ENCODE measurements around the gene YWHAQ. TPM values are rescaled to one million over a fixed set of nuclear protein-coding genes. Genes with fewer than 3 reads are reported as not detected.
"Not testable (repeated sequence)": the region's sequence is repeated elsewhere in the genome, so short reads cannot be mapped to it uniquely, and the experiment has no call there.

YWHAQ gene
- total RNA-seq, 1 donor from 2014 or later: 175 TPM

DNA sequence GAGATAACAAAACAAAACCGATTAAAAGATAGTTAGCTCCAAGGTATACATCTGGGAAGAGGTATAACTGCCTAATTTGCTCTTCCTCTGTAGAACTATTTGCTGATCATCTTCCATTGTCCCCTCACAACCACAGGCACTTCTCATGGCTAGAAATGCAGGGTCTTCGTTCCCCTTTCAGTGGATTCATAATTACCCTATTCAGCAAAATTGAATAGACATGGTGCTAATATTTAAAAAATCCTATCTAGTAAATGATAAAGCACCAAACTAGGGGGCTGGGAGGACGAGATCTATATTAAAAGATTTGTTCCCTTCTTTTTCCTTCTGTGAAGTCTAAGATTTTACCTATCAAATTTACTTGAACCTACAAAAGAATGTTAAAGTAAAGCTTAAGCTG, 44.3 kb downstream of the YWHAQ start:
- Histone ChIP-seq H3K4me3 (no peak overlapping the region), H3K27ac (no peak overlapping the region), H3K9me3 (no peaks in the 10 kb centered on the region), H3K36me3 (peaks cover 93% of the 10 kb centered on the region), H3K27me3 (ENCODE audit: low read depth) (no peaks in the 10 kb centered on the region), H3K4me1 (no peaks in the 10 kb centered on the region)
- no peak for DNase-seq
- TF ChIP-seq, protein P1, sequence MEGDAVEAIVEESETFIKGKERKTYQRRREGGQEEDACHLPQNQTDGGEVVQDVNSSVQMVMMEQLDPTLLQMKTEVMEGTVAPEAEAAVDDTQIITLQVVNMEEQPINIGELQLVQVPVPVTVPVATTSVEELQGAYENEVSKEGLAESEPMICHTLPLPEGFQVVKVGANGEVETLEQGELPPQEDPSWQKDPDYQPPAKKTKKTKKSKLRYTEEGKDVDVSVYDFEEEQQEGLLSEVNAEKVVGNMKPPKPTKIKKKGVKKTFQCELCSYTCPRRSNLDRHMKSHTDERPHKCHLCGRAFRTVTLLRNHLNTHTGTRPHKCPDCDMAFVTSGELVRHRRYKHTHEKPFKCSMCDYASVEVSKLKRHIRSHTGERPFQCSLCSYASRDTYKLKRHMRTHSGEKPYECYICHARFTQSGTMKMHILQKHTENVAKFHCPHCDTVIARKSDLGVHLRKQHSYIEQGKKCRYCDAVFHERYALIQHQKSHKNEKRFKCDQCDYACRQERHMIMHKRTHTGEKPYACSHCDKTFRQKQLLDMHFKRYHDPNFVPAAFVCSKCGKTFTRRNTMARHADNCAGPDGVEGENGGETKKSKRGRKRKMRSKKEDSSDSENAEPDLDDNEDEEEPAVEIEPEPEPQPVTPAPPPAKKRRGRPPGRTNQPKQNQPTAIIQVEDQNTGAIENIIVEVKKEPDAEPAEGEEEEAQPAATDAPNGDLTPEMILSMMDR (IDR thresholded peaks at IDR 0.05): no peak
- no peak for ATAC-seq
- intact Hi-C loops (cut with DNase I): no loop called here

DNA sequence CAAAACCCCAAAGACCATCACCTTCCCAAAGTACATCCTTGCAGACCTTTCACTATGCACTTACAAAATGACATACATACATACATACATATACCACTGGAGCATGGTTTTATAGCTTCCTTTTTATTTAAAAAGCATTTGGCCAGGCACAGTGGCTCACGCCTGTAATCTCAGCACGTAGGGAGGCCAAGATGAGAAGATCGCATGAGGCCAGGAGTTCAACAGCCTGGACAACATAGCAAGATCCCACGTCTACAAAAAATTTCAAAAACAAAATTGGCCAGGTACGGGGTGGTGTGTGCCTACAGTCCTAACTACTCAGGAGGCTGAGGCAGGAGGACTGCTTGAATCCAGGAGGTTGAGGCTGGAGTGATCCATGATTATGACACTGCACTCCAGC, 45.3 kb downstream of the YWHAQ start:
- TF ChIP-seq, protein P1 (IDR thresholded peaks at IDR 0.05): no peak
- DNase-seq (no peak), ATAC-seq (no peak)
- H3K27ac ChIP-seq: no peak overlapping the region
- intact Hi-C loops (cut with DNase I): no loop called here
- no peaks in the 10 kb centered on the region for H3K9me3 ChIP-seq
- no peaks in the 10 kb centered on the region for H3K27me3 ChIP-seq (ENCODE audit: low read depth)
- H3K4me3 ChIP-seq: no peak overlapping the region
- peaks cover 88% of the 10 kb centered on the region for H3K36me3 ChIP-seq
- no peaks in the 10 kb centered on the region for H3K4me1 ChIP-seq

DNA sequence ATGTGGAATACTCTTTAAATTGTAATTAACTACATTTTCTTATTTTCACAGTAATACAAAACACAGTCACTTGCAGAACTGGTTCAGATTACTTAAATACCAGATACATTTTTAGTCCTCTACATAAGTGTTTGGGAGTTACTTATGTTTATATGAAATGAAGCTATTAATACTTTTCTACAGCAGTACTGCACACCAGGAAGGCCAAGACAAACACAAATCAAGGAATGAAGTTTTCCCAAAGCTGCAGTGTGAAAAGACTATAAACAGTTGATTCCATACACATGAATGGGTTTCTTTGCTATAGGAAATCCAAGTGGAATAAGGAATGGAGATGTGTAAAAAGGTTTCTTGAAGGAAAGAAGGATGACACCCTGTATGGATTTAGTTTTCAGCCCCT, 45.9 kb downstream of the YWHAQ start:
- intact Hi-C loops (cut with DNase I); H3K4me1 ChIP-seq; H3K4me3 ChIP-seq; H3K27me3 ChIP-seq (ENCODE audit: low read depth); H3K9me3 ChIP-seq; DNase-seq; ATAC-seq; H3K27ac ChIP-seq: not testable (repeated sequence)
- H3K36me3 ChIP-seq: peaks cover 85% of the 10 kb centered on the region

DNA sequence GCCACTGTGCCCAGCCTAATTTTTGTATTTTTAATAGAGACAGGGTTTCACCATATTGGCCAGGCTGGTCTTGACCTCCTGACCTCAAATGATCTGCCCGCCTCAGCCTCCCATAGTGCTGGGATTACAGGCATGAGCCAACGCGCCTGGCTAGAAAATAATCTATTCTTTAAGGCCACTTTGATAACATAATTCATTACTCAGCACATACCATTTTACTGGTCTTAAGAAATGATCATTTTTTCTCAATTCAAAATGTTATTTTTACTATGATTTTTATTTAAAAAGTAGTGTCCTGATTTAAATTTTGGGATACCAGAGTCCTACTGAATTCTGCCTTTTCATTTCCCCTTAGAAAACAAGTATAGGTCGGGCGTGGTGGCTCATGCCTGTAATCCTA, 48.2 kb downstream of the YWHAQ start:
- Histone ChIP-seq H3K27me3 (ENCODE audit: low read depth) (no peaks in the 10 kb centered on the region), H3K4me1 (no peaks in the 10 kb centered on the region), H3K36me3 (peaks cover 62% of the 10 kb centered on the region), H3K9me3 (no peaks in the 10 kb centered on the region), H3K27ac (no peak overlapping the region), H3K4me3 (no peak overlapping the region)
- ATAC-seq (no peak), DNase-seq (no peak)
- intact Hi-C loops (cut with DNase I): no loop called here
- TF ChIP-seq, protein P1 (IDR thresholded peaks at IDR 0.05): no peak

DNA sequence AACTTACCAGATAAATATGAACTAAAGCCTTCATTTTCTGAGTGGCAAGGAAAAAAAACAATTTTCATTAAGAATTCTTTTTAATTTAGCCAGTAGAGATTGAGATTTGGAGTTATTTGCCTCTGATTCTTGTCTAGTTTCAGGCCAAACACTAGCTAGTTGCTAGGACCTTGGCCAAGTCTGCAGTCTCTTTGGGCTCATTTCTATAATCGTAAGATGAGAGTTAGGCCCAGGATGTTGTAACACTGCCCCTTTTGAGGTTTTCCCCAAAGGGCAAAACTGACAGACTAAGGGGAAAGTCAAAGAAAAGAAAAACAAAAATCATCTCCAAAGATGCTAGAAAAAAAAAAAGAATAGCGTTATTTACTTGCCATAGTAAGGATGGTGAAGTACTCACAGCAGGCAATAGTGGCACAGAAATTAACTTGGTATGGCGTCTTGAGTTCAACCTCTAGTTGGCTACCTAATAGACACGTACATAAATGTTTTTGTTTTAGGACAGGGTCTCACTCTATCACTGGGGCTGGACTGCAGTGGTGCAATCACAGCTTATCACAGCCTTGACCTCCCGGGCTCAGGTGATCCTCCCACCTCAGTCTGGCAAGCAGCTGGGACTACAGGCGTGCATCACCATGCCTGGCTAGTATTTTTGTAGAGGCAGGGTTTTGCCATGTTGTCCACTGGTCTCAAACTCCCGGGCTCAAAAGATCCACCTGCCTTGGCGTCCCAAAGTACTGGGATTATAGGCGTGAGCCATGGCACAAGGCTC, 52.1 kb downstream of the YWHAQ start:
- Histone ChIP-seq H3K36me3 (peaks cover 22% of the 10 kb centered on the region), H3K9me3 (no peaks in the 10 kb centered on the region), H3K4me3 (no peak overlapping the region), H3K27me3 (ENCODE audit: low read depth) (no peaks in the 10 kb centered on the region), H3K27ac (no peak overlapping the region), H3K4me1 (peaks cover 7% of the 10 kb centered on the region)
- ATAC-seq: no peak
- DNase-seq: no peak
- intact Hi-C loops (cut with DNase I): no loop called here
- TF ChIP-seq, protein P1 (IDR thresholded peaks at IDR 0.05): no peak

DNA sequence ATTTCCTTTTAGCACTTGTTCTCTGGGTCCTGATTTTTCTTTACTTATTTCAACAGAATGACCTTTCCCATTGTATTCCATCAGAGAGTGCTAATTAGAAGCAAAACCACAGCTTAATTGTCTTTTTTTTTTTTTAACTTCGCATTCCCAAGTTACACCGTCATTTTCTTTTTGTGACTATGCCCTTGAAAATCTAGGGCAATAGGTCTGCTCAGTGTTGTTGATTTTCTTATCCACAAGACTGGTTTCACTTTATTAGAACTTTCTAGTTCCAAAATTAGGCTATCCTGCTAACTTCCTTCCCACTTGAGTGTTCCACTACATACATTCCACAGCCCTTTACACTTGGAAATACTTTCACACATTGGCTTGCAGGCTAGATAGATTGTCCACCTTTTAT, 56.5 kb downstream of the YWHAQ start:
- intact Hi-C loops (cut with DNase I): no loop called here
- ATAC-seq (peak; percentile 64 to 84), DNase-seq (no peak)
- H3K36me3 ChIP-seq: no peaks in the 10 kb centered on the region
- H3K27me3 ChIP-seq (ENCODE audit: low read depth): no peaks in the 10 kb centered on the region
- no peak overlapping the region for H3K4me3 ChIP-seq
- no peaks in the 10 kb centered on the region for H3K9me3 ChIP-seq
- TF ChIP-seq, protein P1 (IDR thresholded peaks at IDR 0.05): no peak
- peaks cover 7% of the 10 kb centered on the region for H3K4me1 ChIP-seq
- H3K27ac ChIP-seq: peak overlapping the region; percentile 53
